SJCRH30 (cell line): ENCODE data around the gene XIRP2. TPM values are rescaled to one million over a fixed set of nuclear protein-coding genes. Genes with fewer than 3 reads are reported as not detected.
"Not testable (repeated sequence)": the region's sequence is repeated elsewhere in the genome, so short reads cannot be mapped to it uniquely, and the experiment has no call there.

Experiments
- DNase-seq, 2 experiments: peaks; one replicate each; pipeline ENCODE4 v3.0.0-alpha.2; 2015 to 2020
- H3K27ac ChIP-seq: fragments of 250-450 bp; sonication (Bioruptor Pico); 2 replicates; pipeline ENCODE4 v1.5.1; 2020; ENCODE audit warnings: mild to moderate bottlenecking, moderate library complexity
- H3K27me3 ChIP-seq: fragments of 250-450 bp; sonication (Bioruptor Pico); 2 replicates; pipeline ENCODE4 v1.5.1; 2020; ENCODE audit warnings: mild to moderate bottlenecking, moderate library complexity
- H3K36me3 ChIP-seq: fragments of 250-450 bp; sonication (Bioruptor Pico); 2 replicates; pipeline ENCODE4 v1.5.1; 2020; ENCODE audit warnings: mild to moderate bottlenecking, moderate library complexity
- H3K4me1 ChIP-seq: fragments of 250-450 bp; sonication (Bioruptor Pico); 2 replicates; pipeline ENCODE4 v1.5.1; 2020; ENCODE audit warnings: mild to moderate bottlenecking, moderate library complexity
- H3K4me3 ChIP-seq: fragments of 250-450 bp; sonication (Bioruptor Pico); 2 replicates; pipeline ENCODE4 v1.5.1; 2020; ENCODE audit warnings: mild to moderate bottlenecking, moderate library complexity
- H3K9me3 ChIP-seq: fragments of 250-450 bp; sonication (Bioruptor Pico); replicated peaks from 2 replicates; pipeline ENCODE4 v1.5.1; 2020; ENCODE audit warnings: mild to moderate bottlenecking, moderate library complexity
- total RNA-seq: library from RNA; depleted of rRNA; stranded (reverse); fragments of >200 nt; shearing (Covaris generic); gene quantifications from 2 replicates; pipeline ENCODE4 v1.2.3, GENCODE V29; 2014

XIRP2 gene
- total RNA-seq, 1 experiment from 2014 or later, result 0.24 TPM

- Histone ChIP-seq H3K27me3 (0 out of 2 replicates have a peak, but pooled peaks cover 2% of the 10 kb centered on the region), H3K4me3 (no peak overlapping the region), H3K9me3 (no peaks in the 10 kb centered on the region), H3K36me3 (no peaks in the 10 kb centered on the region), H3K4me1 (peaks cover 16% of the 10 kb centered on the region), H3K27ac (no peak overlapping the region)
- no peak for DNase-seq
Observed at GRCh38 chr2:167200019-167200418, 311.7 kb downstream of the XIRP2 start.

DNA sequence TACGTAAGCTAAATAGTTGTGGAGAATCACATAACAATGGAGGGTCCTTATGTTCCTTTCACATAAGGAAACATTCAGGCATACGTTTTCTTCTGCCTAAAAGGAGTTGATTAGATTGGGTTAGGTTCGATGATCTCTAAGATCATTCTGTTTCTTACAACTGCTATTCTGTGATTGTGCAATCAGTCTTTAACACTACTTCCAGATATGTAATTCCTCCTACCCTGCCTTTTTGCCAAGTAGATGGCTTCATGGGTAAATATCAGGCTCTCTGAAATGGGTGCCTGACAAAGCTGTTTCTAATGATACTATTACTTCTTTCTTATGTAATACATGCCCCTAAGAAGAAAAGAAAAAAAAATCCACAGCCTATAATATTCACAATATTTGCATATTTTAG, 321.5 kb downstream of the XIRP2 start:
- Histone ChIP-seq H3K9me3 (no peaks in the 10 kb centered on the region), H3K27me3 (no peaks in the 10 kb centered on the region), H3K27ac (no peak overlapping the region), H3K36me3 (no peaks in the 10 kb centered on the region), H3K4me1 (no peaks in the 10 kb centered on the region), H3K4me3 (no peak overlapping the region)
- DNase-seq, result no peak

DNA sequence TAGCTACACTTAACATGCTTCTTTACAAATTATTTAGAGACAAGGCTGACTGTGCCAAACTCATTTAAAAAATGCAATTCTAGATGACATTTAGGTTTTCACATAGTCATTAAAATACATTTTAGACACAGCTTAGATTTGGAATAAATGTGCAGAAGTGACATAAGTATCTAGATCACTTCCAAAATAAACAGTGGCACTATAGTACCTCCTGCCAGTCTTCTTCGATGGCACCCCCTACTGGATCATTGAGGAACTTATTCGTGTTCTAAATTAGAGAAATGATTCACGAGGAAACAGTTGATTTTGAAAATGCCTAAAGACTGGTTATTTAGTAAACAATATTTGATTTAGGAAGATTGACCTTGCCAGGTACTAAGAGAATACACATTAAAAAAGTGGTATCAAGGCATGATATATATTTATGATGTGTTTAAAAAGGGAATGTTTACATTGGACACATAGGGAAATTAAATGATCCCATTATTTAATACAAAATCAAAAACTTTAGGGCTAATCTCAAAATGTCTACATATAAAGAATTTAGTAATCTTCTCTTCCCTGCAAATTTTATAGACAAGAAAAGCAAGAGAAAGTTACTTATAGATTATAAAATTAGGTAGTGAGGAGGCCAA, 323.9 kb downstream of the XIRP2 start:
- Histone ChIP-seq H3K4me1 (no peaks in the 10 kb centered on the region), H3K27me3 (no peaks in the 10 kb centered on the region), H3K36me3 (no peaks in the 10 kb centered on the region), H3K27ac (no peak overlapping the region), H3K4me3 (no peak overlapping the region), H3K9me3 (no peaks in the 10 kb centered on the region)
- DNase-seq, result peak; percentile 31 to 74

DNA sequence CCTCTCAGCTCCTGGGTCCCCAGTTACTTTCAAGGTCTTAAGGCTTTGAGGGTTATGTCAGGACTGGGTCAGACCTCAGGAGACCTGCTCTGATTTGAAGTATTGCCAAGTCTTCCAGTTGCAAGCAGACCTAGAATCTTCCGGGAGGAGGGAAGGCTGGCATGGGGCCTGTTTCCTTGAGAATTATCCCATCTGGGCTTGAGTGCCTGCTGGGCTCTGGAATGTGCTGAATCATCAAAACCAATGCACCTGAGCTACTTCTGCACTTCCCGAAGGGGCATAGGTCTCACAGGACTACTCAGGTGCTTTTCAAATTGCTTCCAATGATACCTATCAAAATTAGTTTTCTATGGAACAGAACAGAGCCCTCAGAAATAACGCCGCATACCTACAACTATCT, 327.3 kb downstream of the XIRP2 start:
- H3K27me3 ChIP-seq, result no peaks in the 10 kb centered on the region
- H3K4me1 ChIP-seq, result no peaks in the 10 kb centered on the region
- no peaks in the 10 kb centered on the region for H3K9me3 ChIP-seq
- no peak overlapping the region for H3K27ac ChIP-seq
- H3K4me3 ChIP-seq, result no peak overlapping the region
- no peaks in the 10 kb centered on the region for H3K36me3 ChIP-seq
- no peak for DNase-seq

- no peaks in the 10 kb centered on the region for H3K27me3 ChIP-seq
- DNase-seq, result peak in 1 of 2 experiments; percentile 2
- no peak overlapping the region for H3K4me3 ChIP-seq
- no peaks in the 10 kb centered on the region for H3K4me1 ChIP-seq
- H3K36me3 ChIP-seq, result no peaks in the 10 kb centered on the region
- no peaks in the 10 kb centered on the region for H3K9me3 ChIP-seq
- no peak overlapping the region for H3K27ac ChIP-seq
Observed at GRCh38 chr2:167237478-167237877, 349.2 kb downstream of the XIRP2 start.

- Histone ChIP-seq H3K4me1 (no peaks in the 10 kb centered on the region), H3K27ac (no peak overlapping the region), H3K27me3 (no peaks in the 10 kb centered on the region), H3K4me3 (no peak overlapping the region), H3K36me3 (no peaks in the 10 kb centered on the region), H3K9me3 (no peaks in the 10 kb centered on the region)
- DNase-seq, result no peak
Observed at GRCh38 chr2:167240671-167241070, 352.4 kb downstream of the XIRP2 start.

GRCh38 chr2:167249197-167249596, 360.9 kb downstream of the XIRP2 start:
- no peak for DNase-seq
- H3K9me3 ChIP-seq, result no peaks in the 10 kb centered on the region

GRCh38 chr2:167253025-167253424, 364.7 kb downstream of the XIRP2 start:
- no peak for DNase-seq
- no peak overlapping the region for H3K4me3 ChIP-seq
- H3K36me3 ChIP-seq, result no peaks in the 10 kb centered on the region
- no peaks in the 10 kb centered on the region for H3K4me1 ChIP-seq
- H3K27ac ChIP-seq, result no peak overlapping the region
- H3K9me3 ChIP-seq, result no peaks in the 10 kb centered on the region
- no peaks in the 10 kb centered on the region for H3K27me3 ChIP-seq

More at GRCh38 chr2:167249197-167249596, 360.9 kb downstream of the XIRP2 start:
- no peaks in the 10 kb centered on the region for H3K4me1 ChIP-seq
- H3K4me3 ChIP-seq, result no peak overlapping the region
- H3K27ac ChIP-seq, result no peak overlapping the region
- H3K36me3 ChIP-seq, result no peaks in the 10 kb centered on the region
- no peaks in the 10 kb centered on the region for H3K27me3 ChIP-seq

DNA sequence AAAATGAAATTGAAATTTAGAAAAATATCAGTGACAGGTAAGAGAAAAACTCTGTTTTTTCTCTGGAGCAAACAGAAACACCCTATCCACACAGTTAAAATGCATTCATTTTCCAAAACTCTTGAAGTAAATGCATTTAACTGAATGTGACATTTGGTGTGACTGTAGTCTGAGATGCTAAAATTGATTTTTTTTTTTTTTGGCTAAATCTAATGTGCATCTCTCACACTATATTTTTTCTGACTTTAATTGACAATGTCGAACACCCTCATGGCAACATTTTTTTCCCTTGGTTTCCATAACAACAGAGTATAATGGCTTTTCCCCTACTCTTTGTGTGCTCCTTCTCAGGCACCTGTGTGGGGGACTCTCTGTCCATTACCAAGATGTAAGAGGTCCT, 366.4 kb downstream of the XIRP2 start:
- Histone ChIP-seq H3K27me3 (no peaks in the 10 kb centered on the region), H3K27ac (no peak overlapping the region), H3K36me3 (no peaks in the 10 kb centered on the region), H3K9me3 (no peaks in the 10 kb centered on the region), H3K4me3 (no peak overlapping the region), H3K4me1 (peaks cover 7% of the 10 kb centered on the region; the same call in 1 of the 2 replicates)
- DNase-seq, result no peak

DNA sequence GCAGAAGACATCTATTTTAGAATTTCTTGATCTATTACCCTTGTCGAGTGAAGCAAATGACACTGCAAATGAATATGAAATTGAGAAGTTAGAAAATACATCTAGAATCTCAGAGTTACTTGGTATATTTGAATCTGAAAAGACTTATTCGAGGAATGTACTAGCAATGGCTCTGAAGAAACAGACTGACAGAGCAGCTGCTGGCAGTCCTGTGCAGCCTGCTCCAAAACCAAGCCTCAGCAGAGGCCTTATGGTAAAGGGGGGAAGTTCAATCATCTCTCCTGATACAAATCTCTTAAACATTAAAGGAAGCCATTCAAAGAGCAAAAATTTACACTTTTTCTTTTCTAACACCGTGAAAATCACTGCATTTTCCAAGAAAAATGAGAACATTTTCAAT, 370.4 kb downstream of the XIRP2 start:
- Histone ChIP-seq H3K36me3 (no peaks in the 10 kb centered on the region), H3K27ac (no peak overlapping the region), H3K4me3 (no peak overlapping the region), H3K27me3 (no peaks in the 10 kb centered on the region), H3K4me1 (peaks cover 7% of the 10 kb centered on the region; the same call in 1 of the 2 replicates), H3K9me3 (no peaks in the 10 kb centered on the region)
- DNase-seq, result peak; percentile 27 to 61

DNA sequence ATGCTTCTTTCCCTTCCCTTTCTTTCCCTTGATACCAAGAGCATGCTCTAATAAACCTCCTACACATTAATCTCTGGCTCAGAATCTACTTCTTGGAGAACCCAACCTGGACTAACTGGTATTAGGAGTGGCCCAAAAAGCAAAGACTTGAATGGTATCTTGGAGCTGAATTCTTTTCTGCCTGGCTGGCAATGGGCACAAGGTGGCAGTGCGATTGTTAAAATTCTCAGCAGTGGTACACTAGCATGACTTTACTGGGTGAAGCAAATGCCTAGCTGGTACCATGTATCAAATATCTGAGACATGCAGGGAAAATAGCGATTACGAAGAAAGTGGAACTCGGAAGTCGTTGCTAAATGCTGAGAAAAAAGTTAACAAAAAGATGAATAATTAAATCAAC, 376.1 kb downstream of the XIRP2 start:
- Histone ChIP-seq H3K36me3 (no peaks in the 10 kb centered on the region), H3K27me3 (no peaks in the 10 kb centered on the region), H3K4me1 (peaks cover 1% of the 10 kb centered on the region; the same call in 1 of the 2 replicates), H3K27ac (no peak overlapping the region), H3K9me3 (0 out of 2 replicates have a peak, but pooled peaks cover 3% of the 10 kb centered on the region), H3K4me3 (no peak overlapping the region)
- peak in 1 of 2 experiments; percentile 37 for DNase-seq

DNA sequence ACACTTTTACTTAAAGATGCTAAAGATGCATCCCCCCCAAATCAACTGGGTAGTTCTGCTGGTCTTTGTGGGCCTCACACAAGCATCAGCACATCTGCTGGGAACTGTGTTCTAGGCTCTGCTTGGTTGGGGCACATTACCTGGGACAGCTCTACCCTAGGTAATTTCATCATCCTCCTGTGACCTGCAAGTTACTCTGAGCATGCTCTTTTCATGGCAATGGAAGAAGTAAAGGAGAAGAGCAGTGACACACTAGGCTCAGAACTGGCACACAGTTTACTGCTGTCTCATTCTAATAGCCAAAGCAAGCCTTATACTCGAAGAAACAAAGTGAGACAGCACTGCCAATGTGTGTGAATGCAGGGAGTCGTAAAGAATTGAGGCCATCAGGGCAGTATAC, 376.7 kb downstream of the XIRP2 start:
- H3K9me3 ChIP-seq, result 0 out of 2 replicates have a peak, but pooled peaks cover 3% of the 10 kb centered on the region
- H3K4me3 ChIP-seq, result no peak overlapping the region
- no peaks in the 10 kb centered on the region for H3K4me1 ChIP-seq
- H3K36me3 ChIP-seq, result no peaks in the 10 kb centered on the region
- H3K27ac ChIP-seq, result no peak overlapping the region
- H3K27me3 ChIP-seq, result no peaks in the 10 kb centered on the region
- no peak for DNase-seq

DNA sequence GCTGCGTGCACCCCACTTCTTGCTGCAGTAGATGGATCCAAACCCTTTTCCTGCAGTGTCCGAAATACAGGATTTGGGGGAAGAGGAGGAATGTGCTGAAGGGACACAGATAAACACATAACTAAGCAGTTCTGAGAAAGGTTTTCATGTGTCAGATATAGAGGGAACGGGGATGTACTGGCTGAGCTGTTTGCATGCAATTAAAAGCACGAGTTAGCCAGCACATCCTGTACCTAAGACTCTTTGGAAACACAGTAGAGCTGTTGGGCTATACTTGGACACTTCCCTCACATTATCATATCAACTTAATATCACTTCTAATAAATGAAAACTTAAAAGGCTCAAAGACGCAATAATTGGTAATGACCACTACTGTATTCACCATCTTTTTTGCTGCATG, 377.4 kb downstream of the XIRP2 start:
- no peak for DNase-seq
- no peak overlapping the region for H3K27ac ChIP-seq

DNA sequence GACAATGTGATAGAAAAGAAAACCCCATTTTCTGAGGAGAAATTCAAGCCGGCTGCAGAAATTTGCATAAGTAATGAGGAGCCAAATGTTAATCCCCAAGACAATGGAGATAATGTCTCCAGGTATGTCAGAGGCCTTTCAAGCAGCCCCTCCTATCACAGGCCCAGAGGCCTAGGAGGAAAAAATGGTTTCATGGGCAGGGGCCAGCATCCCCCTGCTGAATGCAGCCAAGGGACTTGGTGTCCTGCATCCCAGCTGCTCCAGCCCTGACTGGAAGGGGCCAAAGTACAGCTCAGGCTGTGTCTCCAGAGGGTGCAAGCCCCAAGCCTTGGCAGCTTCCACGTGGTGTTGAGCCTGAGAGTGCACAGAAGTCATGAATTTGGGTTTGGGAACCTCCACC, 380.0 kb downstream of the XIRP2 start:
- not testable (repeated sequence) for H3K27me3 ChIP-seq, H3K36me3 ChIP-seq, H3K27ac ChIP-seq, H3K4me3 ChIP-seq, H3K9me3 ChIP-seq, DNase-seq, H3K4me1 ChIP-seq

More for the DNA sequence above, 377.4 kb downstream of the XIRP2 start:
- no peak overlapping the region for H3K4me3 ChIP-seq
- 0 out of 2 replicates have a peak, but pooled peaks cover 3% of the 10 kb centered on the region for H3K9me3 ChIP-seq
- H3K27me3 ChIP-seq, result no peaks in the 10 kb centered on the region
- no peaks in the 10 kb centered on the region for H3K36me3 ChIP-seq
- no peaks in the 10 kb centered on the region for H3K4me1 ChIP-seq

- H3K9me3 ChIP-seq, result peaks cover 3% of the 10 kb centered on the region; the same call in 1 of the 2 replicates
- no peak overlapping the region for H3K4me3 ChIP-seq
- H3K27me3 ChIP-seq, result no peaks in the 10 kb centered on the region
- H3K4me1 ChIP-seq, result peaks cover 5% of the 10 kb centered on the region; the same call in 1 of the 2 replicates
- H3K36me3 ChIP-seq, result no peaks in the 10 kb centered on the region
- DNase-seq, result peak in 1 of 2 experiments; percentile 23
- no peak overlapping the region for H3K27ac ChIP-seq
Observed at GRCh38 chr2:167271932-167272331, 383.7 kb downstream of the XIRP2 start.

DNA sequence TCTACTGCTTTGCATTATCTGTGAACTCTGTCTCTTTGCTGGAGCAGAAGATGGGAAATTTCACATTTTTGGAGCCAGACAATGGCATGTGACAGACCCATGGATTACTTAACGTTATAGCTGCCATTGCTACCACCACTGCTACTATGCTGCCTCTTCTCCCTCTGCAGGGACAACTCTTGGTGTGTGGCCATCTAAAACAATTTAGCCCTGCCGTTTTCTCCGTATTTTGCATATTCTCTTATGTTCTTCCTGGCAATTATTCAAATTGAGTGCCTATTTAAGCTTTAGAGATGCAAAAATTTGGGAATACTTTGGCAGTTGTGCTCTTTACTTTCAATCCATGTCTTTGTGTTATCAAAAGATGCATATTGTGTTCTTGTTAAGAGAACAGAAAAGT, 386.8 kb downstream of the XIRP2 start:
- Histone ChIP-seq H3K27ac (no peak overlapping the region), H3K27me3 (no peaks in the 10 kb centered on the region), H3K4me3 (no peak overlapping the region)

More for the DNA sequence above, 386.8 kb downstream of the XIRP2 start:
- H3K36me3 ChIP-seq, result no peaks in the 10 kb centered on the region
- H3K4me1 ChIP-seq, result peaks cover 5% of the 10 kb centered on the region; the same call in 1 of the 2 replicates
- no peaks in the 10 kb centered on the region; the same call in none of the 2 replicates for H3K9me3 ChIP-seq
- DNase-seq, result no peak
